GM21576 (cell line): ENCODE results near the gene INPP5A.
"Not testable (repeated sequence)": the region's sequence is repeated elsewhere in the genome, so short reads cannot be mapped to it uniquely, and the experiment has no call there.

Experiments
- ATAC-seq: cut with Tn5 transposase; IDR thresholded peaks from one replicate; pipeline ENCODE4 v1.9.1; 2021; ENCODE audit warnings: mild to moderate bottlenecking, moderate library complexity; ENCODE audit not compliant: unreplicated experiment

INPP5A gene

GRCh38 chr10:132667342-132668047 lies 129.9 kb downstream of the INPP5A start:
- no peak for ATAC-seq

GRCh38 chr10:132668048-132668394 lies 130.4 kb downstream of the INPP5A start:
- ATAC-seq, result no peak

GRCh38 chr10:132669208-132669861 lies 131.7 kb downstream of the INPP5A start:
- ATAC-seq, result no peak

- no peak for ATAC-seq
Measured at GRCh38 chr10:132670546-132671227, 133.1 kb downstream of the INPP5A start.

GRCh38 chr10:132671228-132672154 lies 133.9 kb downstream of the INPP5A start:
- ATAC-seq, result no peak

GRCh38 chr10:132673746-132674145 lies 136.2 kb downstream of the INPP5A start:
- ATAC-seq, result not testable (repeated sequence)

- ATAC-seq, result no peak
Measured at GRCh38 chr10:132674311-132674710, 136.7 kb downstream of the INPP5A start.

GRCh38 chr10:132675031-132675740 lies 137.6 kb downstream of the INPP5A start:
- no peak for ATAC-seq

GRCh38 chr10:132676193-132676891 lies 138.8 kb downstream of the INPP5A start:
- no peak for ATAC-seq

GRCh38 chr10:132677096-132677472 lies 139.5 kb downstream of the INPP5A start:
- no peak for ATAC-seq

GRCh38 chr10:132677473-132678227 lies 140.1 kb downstream of the INPP5A start:
- ATAC-seq, result no peak

GRCh38 chr10:132678436-132679216 lies 141.0 kb downstream of the INPP5A start:
- ATAC-seq, result no peak

- ATAC-seq, result no peak
Measured at GRCh38 chr10:132679217-132679595, 141.6 kb downstream of the INPP5A start.

- ATAC-seq, result no peak
Measured at GRCh38 chr10:132679640-132680039, 142.1 kb downstream of the INPP5A start.

- ATAC-seq, result not testable (repeated sequence)
Measured at GRCh38 chr10:132680741-132681140, 143.2 kb downstream of the INPP5A start.

- ATAC-seq, result no peak
Measured at GRCh38 chr10:132681858-132682755, 144.5 kb downstream of the INPP5A start.

GRCh38 chr10:132684164-132684891 lies 146.7 kb downstream of the INPP5A start:
- ATAC-seq, result peak; percentile 65
